ENCODE results near the gene CNST.

DNA sequence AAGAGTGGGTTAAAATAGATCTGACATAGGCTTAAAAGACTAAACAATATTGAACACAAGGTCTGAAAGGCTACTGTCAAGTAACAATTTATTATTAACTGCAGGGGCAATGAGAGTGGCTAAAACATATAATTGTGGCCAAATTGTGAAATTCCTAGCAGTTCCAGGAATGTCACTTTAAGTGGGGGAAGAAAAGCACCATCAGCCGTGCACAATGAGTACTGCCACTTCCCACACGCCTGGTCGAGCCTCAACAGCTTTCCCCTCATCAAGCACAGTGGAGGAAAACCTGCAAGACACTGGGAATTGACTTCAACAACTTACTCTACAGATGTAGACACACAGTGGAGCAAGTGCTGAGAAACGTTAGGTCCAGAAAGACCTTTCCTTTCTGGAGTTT lies 16.6 kb upstream of the CNST start:
- TF ChIP-seq, protein P1, sequence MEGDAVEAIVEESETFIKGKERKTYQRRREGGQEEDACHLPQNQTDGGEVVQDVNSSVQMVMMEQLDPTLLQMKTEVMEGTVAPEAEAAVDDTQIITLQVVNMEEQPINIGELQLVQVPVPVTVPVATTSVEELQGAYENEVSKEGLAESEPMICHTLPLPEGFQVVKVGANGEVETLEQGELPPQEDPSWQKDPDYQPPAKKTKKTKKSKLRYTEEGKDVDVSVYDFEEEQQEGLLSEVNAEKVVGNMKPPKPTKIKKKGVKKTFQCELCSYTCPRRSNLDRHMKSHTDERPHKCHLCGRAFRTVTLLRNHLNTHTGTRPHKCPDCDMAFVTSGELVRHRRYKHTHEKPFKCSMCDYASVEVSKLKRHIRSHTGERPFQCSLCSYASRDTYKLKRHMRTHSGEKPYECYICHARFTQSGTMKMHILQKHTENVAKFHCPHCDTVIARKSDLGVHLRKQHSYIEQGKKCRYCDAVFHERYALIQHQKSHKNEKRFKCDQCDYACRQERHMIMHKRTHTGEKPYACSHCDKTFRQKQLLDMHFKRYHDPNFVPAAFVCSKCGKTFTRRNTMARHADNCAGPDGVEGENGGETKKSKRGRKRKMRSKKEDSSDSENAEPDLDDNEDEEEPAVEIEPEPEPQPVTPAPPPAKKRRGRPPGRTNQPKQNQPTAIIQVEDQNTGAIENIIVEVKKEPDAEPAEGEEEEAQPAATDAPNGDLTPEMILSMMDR (IDR thresholded peaks at IDR 0.05; ENCODE audit: insufficient read depth, low read length, poor library complexity, severe bottlenecking), result no peak
- TF ChIP-seq EZH2phosphoT487 (conservative IDR thresholded peaks at IDR 0.05; ENCODE audit: low read length), result no peak

All from SU-DHL-6 (cell line).